Measurements from ENCODE around the gene GLRX2. TPM values are rescaled to one million over a fixed set of nuclear protein-coding genes. Genes with fewer than 3 reads are reported as not detected.
"Not testable (repeated sequence)": the region's sequence is repeated elsewhere in the genome, so short reads cannot be mapped to it uniquely, and the experiment has no call there.

Gene GLRX2
- total and polyA plus RNA-seq, 11 donors: 11.0 to 102 (median 31.5) TPM

GRCh38 chr1:193054169-193054675 lies 51.0 kb downstream of the GLRX2 start:
- intact Hi-C loops (cut with DNase I): loop anchor here in 1 of 10 donors (10.0 kb wide), 1 partner anchor 51 kb away; the partner anchor contains the start of gene GLRX2
- Histone ChIP-seq H3K27ac (no peak overlapping the region), H3K36me3 (peaks cover 0 to 24% (median 21%) of the 10 kb centered on the region in 9 donors), H3K9me3 (no peaks in the 10 kb centered on the region), H3K4me1 (peaks cover 0 to 34% (median 18%) of the 10 kb centered on the region in 12 donors), H3K27me3 (no peaks in the 10 kb centered on the region), H3K4me3 (no peak overlapping the region)
- DNase-seq (no peak), ATAC-seq (no peak)
- 61 to 65% (median 62%) methylated on average over 4 of the region's 4 CpGs for WGBS, 4 donors
- TF ChIP-seq POLR2A (IDR thresholded peaks at IDR 0.05) (no peak), CTCF (IDR thresholded peaks at IDR 0.05) (no peak)

- not testable (repeated sequence) for ATAC-seq
- peaks cover 0 to 73% (median 50%) of the 10 kb centered on the region in 9 donors for H3K36me3 ChIP-seq
- 95 to 99% (median 96%) methylated on average over 5 of the region's 5 CpGs for WGBS, 4 donors
Measured at GRCh38 chr1:193048913-193049312, 56.3 kb downstream of the GLRX2 start.

More at GRCh38 chr1:193048913-193049312, 56.3 kb downstream of the GLRX2 start:
- H3K27ac ChIP-seq; H3K9me3 ChIP-seq; H3K4me3 ChIP-seq; intact Hi-C loops (cut with DNase I); DNase-seq; H3K4me1 ChIP-seq; H3K27me3 ChIP-seq: not testable (repeated sequence)

MicroRNAs within 50 kb of the gene (microRNA counts, 767-probe panel; counts per million panel counts)
- 0 to 71.6 counts per million in 2 donors for microRNA hsa-miR-1278

Small RNAs within 50 kb of the gene (microRNA-seq; reads per million reads assigned to microRNA genes)
- gene MIR1278: 0 to 0.60 (median 0.10) reads per million in 4 donors

Other genes starting within 250 kb of the GLRX2 start
- 10 to 100 TPM; 28.8 to 45.3 (median 37.1) TPM for gene UCHL5, start 46.1 kb downstream of the GLRX2 start, total RNA-seq
- 10 to 100 TPM; 21.4 to 30.8 TPM for gene UCHL5, start 46.1 kb downstream of the GLRX2 start, polyA plus RNA-seq
- gene RO60, start 45.8 kb downstream of the GLRX2 start, total RNA-seq: 10 to 100 TPM; 48.3 to 67.7 (median 55.6) TPM
- 10 to 100 TPM in 1 of 2 donors, 1 to 10 TPM in 1; 5.9 to 20.5 TPM for gene RO60, start 45.8 kb downstream of the GLRX2 start, polyA plus RNA-seq
- 10 to 100 TPM; 26.6 to 57.3 (median 53.6) TPM for gene CDC73, start 16.6 kb upstream of the GLRX2 start, total RNA-seq
- gene CDC73, start 16.6 kb upstream of the GLRX2 start, polyA plus RNA-seq: 10 to 100 TPM in 1 of 2 donors, 1 to 10 TPM in 1; 8.3 to 20.7 TPM
- gene B3GALT2, start 81.2 kb upstream of the GLRX2 start, total RNA-seq: 10 to 100 TPM; 22.5 to 67.0 (median 54.5) TPM
- 10 to 100 TPM; 14.6 to 39.4 TPM for gene B3GALT2, start 81.2 kb upstream of the GLRX2 start, polyA plus RNA-seq

Data from heart left ventricle (tissue), 16 donors.